MM.1S (cell line): ENCODE measurements around the gene TBX5.

Source experiments
- EZH2 ChIP-seq: fragments of 300-600 bp; sonication (generic); optimal IDR thresholded peaks from 2 replicates; pipeline ENCODE3; 2017; ENCODE audit warnings: low read depth, mild to moderate bottlenecking, antibody characterized with exemption, low read length, mixed read lengths
- TF ChIP-seq, protein P1 (sequence below): fragments of 300-600 bp; sonication (generic); IDR thresholded peaks from 2 replicates; pipeline ENCODE4 v1.5.1; 2016; ENCODE audit warnings: antibody characterized with exemption, low read length, mixed read lengths

DNA sequence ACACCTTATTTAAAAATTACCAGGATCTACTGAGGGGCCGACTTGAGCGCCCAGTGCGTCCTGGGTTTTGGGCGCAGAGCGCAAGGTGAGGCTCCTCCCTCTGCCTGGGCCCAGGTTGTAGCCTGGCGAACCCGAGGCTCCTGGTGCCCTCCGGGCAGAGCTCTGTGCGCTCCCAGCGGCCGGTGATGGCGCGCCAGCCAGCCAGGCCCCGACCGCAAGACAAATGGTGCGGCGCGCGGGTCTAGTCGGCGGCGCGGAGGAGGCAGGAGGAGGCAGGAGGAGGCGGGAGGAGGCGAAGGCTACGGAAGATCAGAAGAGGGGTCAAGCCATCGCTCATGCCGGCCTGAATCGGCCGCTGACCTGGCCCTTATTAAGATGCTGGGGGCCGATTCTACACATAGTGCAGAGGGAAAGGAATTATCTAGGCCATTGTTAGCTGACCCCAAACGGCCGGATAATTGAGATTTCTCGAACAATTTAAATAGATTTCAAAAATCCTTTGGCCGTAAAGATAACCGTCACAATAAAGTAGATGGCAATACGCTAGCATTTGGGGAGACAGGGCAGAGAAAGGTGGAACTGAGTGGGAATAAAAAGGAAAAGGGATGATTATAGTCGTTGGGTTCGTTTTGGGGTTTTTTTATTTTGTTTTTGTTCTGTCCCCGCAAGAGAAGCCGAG lies 2.8 kb downstream of the TBX5 start:
- TF ChIP-seq, protein P1, sequence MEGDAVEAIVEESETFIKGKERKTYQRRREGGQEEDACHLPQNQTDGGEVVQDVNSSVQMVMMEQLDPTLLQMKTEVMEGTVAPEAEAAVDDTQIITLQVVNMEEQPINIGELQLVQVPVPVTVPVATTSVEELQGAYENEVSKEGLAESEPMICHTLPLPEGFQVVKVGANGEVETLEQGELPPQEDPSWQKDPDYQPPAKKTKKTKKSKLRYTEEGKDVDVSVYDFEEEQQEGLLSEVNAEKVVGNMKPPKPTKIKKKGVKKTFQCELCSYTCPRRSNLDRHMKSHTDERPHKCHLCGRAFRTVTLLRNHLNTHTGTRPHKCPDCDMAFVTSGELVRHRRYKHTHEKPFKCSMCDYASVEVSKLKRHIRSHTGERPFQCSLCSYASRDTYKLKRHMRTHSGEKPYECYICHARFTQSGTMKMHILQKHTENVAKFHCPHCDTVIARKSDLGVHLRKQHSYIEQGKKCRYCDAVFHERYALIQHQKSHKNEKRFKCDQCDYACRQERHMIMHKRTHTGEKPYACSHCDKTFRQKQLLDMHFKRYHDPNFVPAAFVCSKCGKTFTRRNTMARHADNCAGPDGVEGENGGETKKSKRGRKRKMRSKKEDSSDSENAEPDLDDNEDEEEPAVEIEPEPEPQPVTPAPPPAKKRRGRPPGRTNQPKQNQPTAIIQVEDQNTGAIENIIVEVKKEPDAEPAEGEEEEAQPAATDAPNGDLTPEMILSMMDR, result no peak
- TF ChIP-seq EZH2, result no peak
